HG03139 (cell line): ENCODE data around the gene TBXAS1.

Experiments
- ATAC-seq: cut with Tn5 transposase; IDR thresholded peaks from one replicate; pipeline ENCODE4 v1.9.1; 2021; ENCODE audit not compliant: unreplicated experiment

The TBXAS1 gene

GRCh38 chr7:139942636-139943035 is 113.6 kb downstream of the TBXAS1 start:
- no peak for ATAC-seq

GRCh38 chr7:139943401-139943800 is 114.3 kb downstream of the TBXAS1 start:
- ATAC-seq = no peak

GRCh38 chr7:139944248-139944647 is 115.2 kb downstream of the TBXAS1 start:
- no peak for ATAC-seq

GRCh38 chr7:139946533-139946932 is 117.5 kb downstream of the TBXAS1 start:
- no peak for ATAC-seq

GRCh38 chr7:139947021-139947420 is 118.0 kb downstream of the TBXAS1 start:
- no peak for ATAC-seq

GRCh38 chr7:139948167-139948566 is 119.1 kb downstream of the TBXAS1 start:
- no peak for ATAC-seq

GRCh38 chr7:139948587-139949335 is 119.7 kb downstream of the TBXAS1 start:
- no peak for ATAC-seq

- no peak for ATAC-seq
These were observed 120.6 kb downstream of the TBXAS1 start for GRCh38 chr7:139949629-139950028.

GRCh38 chr7:139950881-139951525 is 121.9 kb downstream of the TBXAS1 start:
- no peak for ATAC-seq

- no peak for ATAC-seq
These were observed 124.2 kb downstream of the TBXAS1 start for GRCh38 chr7:139953229-139953628.

GRCh38 chr7:139955109-139955820 is 126.2 kb downstream of the TBXAS1 start:
- ATAC-seq = no peak

GRCh38 chr7:139958599-139959284 is 129.7 kb downstream of the TBXAS1 start:
- no peak for ATAC-seq

- ATAC-seq = no peak
These were observed 130.2 kb downstream of the TBXAS1 start for GRCh38 chr7:139959285-139959628.

- no peak for ATAC-seq
These were observed 130.7 kb downstream of the TBXAS1 start for GRCh38 chr7:139959718-139960117.

GRCh38 chr7:139960157-139960556 is 131.1 kb downstream of the TBXAS1 start:
- no peak for ATAC-seq

- ATAC-seq = no peak
These were observed 137.0 kb downstream of the TBXAS1 start for GRCh38 chr7:139965942-139966628.

GRCh38 chr7:139966949-139967348 is 137.9 kb downstream of the TBXAS1 start:
- no peak for ATAC-seq

GRCh38 chr7:139968931-139969330 is 139.9 kb downstream of the TBXAS1 start:
- ATAC-seq = no peak

- no peak for ATAC-seq
These were observed 143.0 kb downstream of the TBXAS1 start for GRCh38 chr7:139972029-139972428.

GRCh38 chr7:139973101-139974050 is 144.3 kb downstream of the TBXAS1 start:
- ATAC-seq = no peak
